HT1080 (cell line): ENCODE results near the gene SCNN1G. TPM values are rescaled to one million over a fixed set of nuclear protein-coding genes. Genes with fewer than 3 reads are reported as not detected.

ENCODE experiments used
- DNase-seq: peaks from one replicate; pipeline ENCODE4 v3.0.0-alpha.2; 2015; ENCODE audit warnings: low read depth
- total RNA-seq: library from RNA; depleted of rRNA; stranded (reverse); fragments of >200 nt; shearing (Covaris generic); gene quantifications from 2 replicates; pipeline ENCODE4 v1.2.3, GENCODE V29; 2014

The SCNN1G gene
- total RNA-seq, 1 experiment from 2014 or later = not detected

GRCh38 chr16:23149993-23150364 lies 32.6 kb upstream of the SCNN1G start:
- DNase-seq = no peak

- DNase-seq = no peak
Observed at GRCh38 chr16:23152386-23153178, 30.0 kb upstream of the SCNN1G start.

GRCh38 chr16:23155445-23156049 lies 27.0 kb upstream of the SCNN1G start:
- no peak for DNase-seq

GRCh38 chr16:23156110-23156509 lies 26.4 kb upstream of the SCNN1G start:
- no peak for DNase-seq

GRCh38 chr16:23156946-23157460 lies 25.5 kb upstream of the SCNN1G start:
- DNase-seq = no peak

GRCh38 chr16:23158114-23158513 lies 24.4 kb upstream of the SCNN1G start:
- no peak for DNase-seq

GRCh38 chr16:23160082-23160481 lies 22.5 kb upstream of the SCNN1G start:
- no peak for DNase-seq

GRCh38 chr16:23160574-23160973 lies 22.0 kb upstream of the SCNN1G start:
- DNase-seq = no peak

- no peak for DNase-seq
Observed at GRCh38 chr16:23163921-23164320, 18.6 kb upstream of the SCNN1G start.

- DNase-seq = no peak
Observed at GRCh38 chr16:23164736-23165135, 17.8 kb upstream of the SCNN1G start.

- no peak for DNase-seq
Observed at GRCh38 chr16:23172583-23172982, 10.0 kb upstream of the SCNN1G start.

GRCh38 chr16:23172994-23173393 lies 9.6 kb upstream of the SCNN1G start:
- DNase-seq = no peak

- DNase-seq = no peak
Observed at GRCh38 chr16:23174622-23175021, 7.9 kb upstream of the SCNN1G start.

- no peak for DNase-seq
Observed at GRCh38 chr16:23175651-23176050, 6.9 kb upstream of the SCNN1G start.

- DNase-seq = no peak
Observed at GRCh38 chr16:23181506-23181905, 1.0 kb upstream of the SCNN1G start.

GRCh38 chr16:23182206-23182678 lies 303 bp upstream of the SCNN1G start:
- DNase-seq = peak; percentile 27

- DNase-seq = no peak
Observed at GRCh38 chr16:23183543-23183862, 958 bp downstream of the SCNN1G start.

- no peak for DNase-seq
Observed at GRCh38 chr16:23185656-23186055, 3.1 kb downstream of the SCNN1G start.

GRCh38 chr16:23186171-23186570 lies 3.6 kb downstream of the SCNN1G start:
- DNase-seq = no peak

GRCh38 chr16:23187341-23187740 lies 4.8 kb downstream of the SCNN1G start:
- no peak for DNase-seq

GRCh38 chr16:23188911-23189310 lies 6.4 kb downstream of the SCNN1G start:
- DNase-seq = no peak

- no peak for DNase-seq
Observed at GRCh38 chr16:23194497-23195221, 12.1 kb downstream of the SCNN1G start.
